GM12878 (cell line): ENCODE data around the gene EBF3. TPM values are rescaled to one million over a fixed set of nuclear protein-coding genes. Genes with fewer than 3 reads are reported as not detected.

ENCODE experiments used
- ATAC-seq: fragments of 200-7000 bp; cut with Tn5 transposase; 3 replicates; pipeline ENCODE4 v1.9.1; 2020; ENCODE audit warnings: mild to moderate bottlenecking, moderate library complexity
- BruUV-seq: library from RNA; stranded (reverse); fragments of 400-500 nt; replicated peaks from 2 replicates; lab custom pipeline; 2021; lab: Mats Ljungman, UMichigan
- CTCF ChIA-PET: fragments of 300-600 bp; sonication (Branson Sonifier 250); formaldehyde crosslinking; extraction: SDS; loops from one replicate; lab custom pipeline; 2021; ENCODE audit warnings: inconsistent platforms; lab: Yijun Ruan, JAX
- POLR2A ChIA-PET: fragments of 350-600 bp; formaldehyde crosslinking; extraction: SDS; loops from one replicate; lab custom pipeline; 2021; ENCODE audit warnings: inconsistent platforms; lab: Charles Lee
- RAD21 ChIA-PET: fragments of 300-600 bp; sonication (Branson Sonifier 250); formaldehyde crosslinking; loops from one replicate; lab custom pipeline; 2023; ENCODE audit warnings: antibody characterized with exemption; ENCODE audit not compliant: unreplicated experiment; lab: Charles Lee
- SMC1A ChIA-PET: fragments of 300-600 bp; sonication (Branson Sonifier 250); formaldehyde crosslinking; loops from one replicate; lab custom pipeline; 2023; ENCODE audit not compliant: unreplicated experiment, uncharacterized antibody; lab: Charles Lee
- DNase-seq: peaks from one replicate; pipeline ENCODE4 v3.0.0-alpha.2; 2011; ENCODE audit warnings: low read depth, low spot score
- FAIRE-seq: peaks from 3 replicates; lab custom pipeline; 2011; peaks lifted over from hg19 to GRCh38; lab: Jason Lieb, UNC
- H2AFZ ChIP-seq: 2 replicates; pipeline ENCODE4 v1.6.0; 2011; ENCODE audit warnings: low read depth, low read length, control low read depth; ENCODE audit not compliant: control insufficient read depth
- H3K27ac ChIP-seq: 2 replicates; pipeline ENCODE4 v1.5.1; 2011; ENCODE audit warnings: control low read depth; ENCODE audit not compliant: control insufficient read depth, insufficient read depth
- H3K27me3 ChIP-seq, 2 experiments: replicated peaks in 1 of 2; 2 replicates each; pipeline versions ENCODE4 v1.6.0 to v1.6.1; 2011; ENCODE audit warnings: low read length in 1 of 2; ENCODE audit not compliant: control insufficient read depth in 2 of 2, insufficient read depth in 2 of 2
- H3K36me3 ChIP-seq, 2 experiments: 2 replicates each; pipeline ENCODE4 v1.5.1; 2011; ENCODE audit warnings: low read length in 1 of 2; ENCODE audit not compliant: control insufficient read depth in 2 of 2, insufficient read depth in 2 of 2
- H3K4me1 ChIP-seq: 2 replicates; pipeline ENCODE4 v1.6.1; 2011; ENCODE audit warnings: mild to moderate bottlenecking, low read length, moderate library complexity, mixed read lengths; ENCODE audit not compliant: control insufficient read depth, insufficient read depth
- H3K4me2 ChIP-seq: 2 replicates; pipeline ENCODE4 v1.6.0; 2011; ENCODE audit warnings: control low read depth; ENCODE audit not compliant: control insufficient read depth, insufficient read depth
- H3K4me3 ChIP-seq: fragments of 200-600 bp; sonication (generic); 2 replicates; pipeline ENCODE4 v1.5.1; 2016
- H3K79me2 ChIP-seq: 2 replicates; pipeline ENCODE4 v1.6.0; 2011; ENCODE audit warnings: low read length; ENCODE audit not compliant: control insufficient read depth, insufficient read depth
- H3K9ac ChIP-seq: 2 replicates; pipeline ENCODE4 v1.8.0; 2011; ENCODE audit warnings: low read length, control low read depth, mixed read lengths; ENCODE audit not compliant: control insufficient read depth, insufficient read depth
- H3K9me3 ChIP-seq: replicated peaks from 3 replicates; pipeline ENCODE4 v1.5.1; 2011; ENCODE audit warnings: mild to moderate bottlenecking, low read length; ENCODE audit not compliant: control insufficient read depth, insufficient read depth
- H4K20me1 ChIP-seq: 2 replicates; pipeline ENCODE4 v1.6.0; 2011; ENCODE audit not compliant: control insufficient read depth, insufficient read depth
- CREM ChIP-seq: IDR thresholded peaks from 2 replicates; pipeline ENCODE4 v1.6.1; 2014; ENCODE audit warnings: antibody characterized with exemption, low read depth
- FOXM1 ChIP-seq: IDR thresholded peaks from 2 replicates; pipeline ENCODE4 v1.6.1; 2012; ENCODE audit warnings: low read depth, mild to moderate bottlenecking, inconsistent platforms, low read length, moderate library complexity
- RCOR1 ChIP-seq: conservative IDR thresholded peaks from 2 replicates; pipeline ENCODE4 v1.6.1; 2012; ENCODE audit warnings: low read depth, low read length, improper control_type of control experiment
- RELA ChIP-seq: fragments of 450-650 bp; IDR thresholded peaks from 2 replicates; pipeline ENCODE4 v1.8.0; 2014; ENCODE audit warnings: borderline replicate concordance; ENCODE audit not compliant: partially characterized antibody
- ZSCAN29 ChIP-seq: fragments of 450-650 bp; IDR thresholded peaks from 2 replicates; pipeline ENCODE4 v1.6.1; 2017; ENCODE audit warnings: mild to moderate bottlenecking, moderate library complexity
- WGBS: methylation state at CpG from one replicate; pipeline ENCODE4 v1.1.6; 2016; ENCODE audit warnings: low lambda C conversion rate; ENCODE audit not compliant: insufficient replicate concordance, insufficient coverage; ENCODE audit errors: missing lambda C conversion rate; 5-methylcytosine and 5-hydroxymethylcytosine counted together
- in situ Hi-C: fragments of 300-500 bp; cut with MboI; formaldehyde crosslinking; loops from 9 replicates; pipeline ENCODE4 v1.14.3; 2018; ENCODE audit warnings: mixed read lengths
- intact Hi-C: fragments of 100-400 bp; cut with micrococcal nuclease; formaldehyde crosslinking; loops from one replicate; pipeline ENCODE4 v1.14.2; 2022; ENCODE audit not compliant: unreplicated experiment
- polyA plus RNA-seq, 11 experiments: library from polyadenylated mRNA; depleted of rRNA in 4 of 11; unstranded in 6 of 11; stranded (reverse) in 5 of 11; fragments of >200 nt; fragmentation: Nextera tagmentation in 4 of 11; fragmentation: Illumina TruSeq in 1 of 11; extraction: Ambion mirVana in 4 of 11; extraction: Trizol in 1 of 11; gene quantifications; 1 replicate in 1 of 11; 2 replicates in 10 of 11; pipeline versions ENCODE4 v1.2.1 to v1.2.3, GENCODE V29; 2011 to 2016; ENCODE audit warnings: inconsistent platforms in 2 of 11, missing spikeins in 2 of 11, low read depth in 1 of 11
- total RNA-seq, 4 experiments: library from RNA; depleted of rRNA in 3 of 4; stranded (reverse); fragments of >200 nt in 3 of 4; fragmentation: Illumina TruSeq in 1 of 4; extraction: Trizol in 1 of 4; gene quantifications; 2 replicates each; pipeline versions ENCODE4 v1.2.1 to v1.2.3, GENCODE V29; 2013 to 2021
- TF ChIP-seq, protein P1 (sequence below): IDR thresholded peaks from 2 replicates; pipeline ENCODE4 v1.6.1; 2012; ENCODE audit warnings: low read depth, low read length, improper control_type of control experiment
- TF ChIP-seq, protein P2 (sequence below): fragments of 150-350 bp; IDR thresholded peaks from 2 replicates; pipeline ENCODE4 v1.6.1; 2016; ENCODE audit warnings: low read depth, low read length

Gene EBF3
- total and polyA plus RNA-seq, 10 of the 15 experiments (the other 5 are each of a cell fraction or from before 2014, with no cell fraction given): not detected

DNA sequence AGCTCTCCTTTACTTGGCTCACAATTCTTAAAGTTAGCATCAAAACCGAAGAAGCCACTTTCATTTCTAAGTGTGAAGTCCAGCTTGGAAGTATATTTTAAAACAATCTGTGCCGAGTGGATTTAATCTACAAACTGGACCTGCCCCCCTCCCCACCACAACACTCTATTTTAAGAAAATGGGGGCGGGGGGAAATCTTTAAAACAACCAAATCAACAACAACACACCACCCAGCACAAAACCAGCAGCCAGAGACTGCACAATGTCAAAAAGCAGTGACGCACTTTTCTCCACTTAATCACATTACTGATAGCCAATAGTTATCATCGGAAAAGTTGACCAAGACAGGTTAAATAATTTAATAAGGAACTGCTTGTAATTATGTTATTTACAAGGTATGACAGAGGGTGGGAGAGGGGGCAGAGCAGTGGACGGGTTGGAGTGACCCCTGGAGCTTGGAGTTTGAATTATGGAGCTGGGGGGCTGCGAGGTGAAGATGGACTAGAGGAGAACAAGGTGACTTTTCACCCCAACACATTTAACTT, 2.8 kb downstream of the EBF3 start:
- in situ Hi-C loops (no loop called here), intact Hi-C loops (no loop called here)
- Histone ChIP-seq H3K27ac (no peak overlapping the region), H2AFZ (no peak overlapping the region), H3K79me2 (no peaks in the 10 kb centered on the region), H3K9ac (no peak overlapping the region), H3K27me3 (peaks cover 0 to 15% of the 10 kb centered on the region in 2 experiments), H3K4me3 (no peak overlapping the region), H3K4me1 (no peaks in the 10 kb centered on the region), H3K9me3 (no peaks in the 10 kb centered on the region; the same call in 2 of the 3 replicates), H3K4me2 (no peak overlapping the region), H4K20me1 (no peaks in the 10 kb centered on the region), H3K36me3 (no peaks in the 10 kb centered on the region)
- no peak for ATAC-seq
- ChIA-PET CTCF (no interaction called here), POLR2A (no interaction called here), RAD21 (no interaction called here), SMC1A (no interaction called here)
- no peak for FAIRE-seq
- no peak for TF ChIP-seq FOXM1
- TF ChIP-seq, protein P1, sequence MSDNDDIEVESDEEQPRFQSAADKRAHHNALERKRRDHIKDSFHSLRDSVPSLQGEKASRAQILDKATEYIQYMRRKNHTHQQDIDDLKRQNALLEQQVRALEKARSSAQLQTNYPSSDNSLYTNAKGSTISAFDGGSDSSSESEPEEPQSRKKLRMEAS: no peak
- TF ChIP-seq, protein P2, sequence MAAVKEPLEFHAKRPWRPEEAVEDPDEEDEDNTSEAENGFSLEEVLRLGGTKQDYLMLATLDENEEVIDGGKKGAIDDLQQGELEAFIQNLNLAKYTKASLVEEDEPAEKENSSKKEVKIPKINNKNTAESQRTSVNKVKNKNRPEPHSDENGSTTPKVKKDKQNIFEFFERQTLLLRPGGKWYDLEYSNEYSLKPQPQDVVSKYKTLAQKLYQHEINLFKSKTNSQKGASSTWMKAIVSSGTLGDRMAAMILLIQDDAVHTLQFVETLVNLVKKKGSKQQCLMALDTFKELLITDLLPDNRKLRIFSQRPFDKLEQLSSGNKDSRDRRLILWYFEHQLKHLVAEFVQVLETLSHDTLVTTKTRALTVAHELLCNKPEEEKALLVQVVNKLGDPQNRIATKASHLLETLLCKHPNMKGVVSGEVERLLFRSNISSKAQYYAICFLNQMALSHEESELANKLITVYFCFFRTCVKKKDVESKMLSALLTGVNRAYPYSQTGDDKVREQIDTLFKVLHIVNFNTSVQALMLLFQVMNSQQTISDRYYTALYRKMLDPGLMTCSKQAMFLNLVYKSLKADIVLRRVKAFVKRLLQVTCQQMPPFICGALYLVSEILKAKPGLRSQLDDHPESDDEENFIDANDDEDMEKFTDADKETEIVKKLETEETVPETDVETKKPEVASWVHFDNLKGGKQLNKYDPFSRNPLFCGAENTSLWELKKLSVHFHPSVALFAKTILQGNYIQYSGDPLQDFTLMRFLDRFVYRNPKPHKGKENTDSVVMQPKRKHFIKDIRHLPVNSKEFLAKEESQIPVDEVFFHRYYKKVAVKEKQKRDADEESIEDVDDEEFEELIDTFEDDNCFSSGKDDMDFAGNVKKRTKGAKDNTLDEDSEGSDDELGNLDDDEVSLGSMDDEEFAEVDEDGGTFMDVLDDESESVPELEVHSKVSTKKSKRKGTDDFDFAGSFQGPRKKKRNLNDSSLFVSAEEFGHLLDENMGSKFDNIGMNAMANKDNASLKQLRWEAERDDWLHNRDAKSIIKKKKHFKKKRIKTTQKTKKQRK: no peak
- TF ChIP-seq CREM: no peak
- no peak for TF ChIP-seq ZSCAN29
- no peak for TF ChIP-seq RCOR1
- TF ChIP-seq RELA: no peak
- DNase-seq: no peak
- WGBS: 14% methylated on average over 7 of the region's 7 CpGs
- BruUV-seq: no TSS peak
